Hematopoietic multipotent progenitor cell treated with erythropoietin and hydrocortisone succinate and interleukin-3 and kit ligand, for 6 days (in vitro differentiated cells): ENCODE results near the gene CTAGE8.
"Not testable (repeated sequence)": the region's sequence is repeated elsewhere in the genome, so short reads cannot be mapped to it uniquely, and the experiment has no call there.

ENCODE experiments used
- DNase-seq: peaks from one replicate; pipeline ENCODE4 v3.0.0-alpha.2; 2015

CTAGE8 gene

GRCh38 chr7:144256112-144256511 is 13.0 kb downstream of the CTAGE8 start:
- DNase-seq = peak; percentile 9

GRCh38 chr7:144255471-144255897 is 13.6 kb downstream of the CTAGE8 start:
- peak; percentile 0 for DNase-seq

GRCh38 chr7:144252307-144252706 is 16.8 kb downstream of the CTAGE8 start:
- DNase-seq = not testable (repeated sequence)

GRCh38 chr7:144247674-144248330 is 21.3 kb downstream of the CTAGE8 start:
- not testable (repeated sequence) for DNase-seq

GRCh38 chr7:144246967-144247366 is 22.1 kb downstream of the CTAGE8 start:
- not testable (repeated sequence) for DNase-seq

- DNase-seq = not testable (repeated sequence)
Measured at GRCh38 chr7:144245372-144245771, 23.7 kb downstream of the CTAGE8 start.

GRCh38 chr7:144239365-144239764 is 29.7 kb downstream of the CTAGE8 start, which contains the start of gene OR2A42:
TSS of gene OR2A42 (minus strand) at chr7:144239605. CDS start at chr7:144232843, 6,762 bp downstream.
- DNase-seq = not testable (repeated sequence)

GRCh38 chr7:144238530-144239082 is 30.5 kb downstream of the CTAGE8 start:
- DNase-seq = not testable (repeated sequence)

- not testable (repeated sequence) for DNase-seq
Measured at GRCh38 chr7:144233039-144233438, 36.0 kb downstream of the CTAGE8 start.

GRCh38 chr7:144231027-144231426 is 38.1 kb downstream of the CTAGE8 start:
- not testable (repeated sequence) for DNase-seq

GRCh38 chr7:144228810-144229209 is 40.3 kb downstream of the CTAGE8 start:
- DNase-seq = not testable (repeated sequence)

- not testable (repeated sequence) for DNase-seq
Measured at GRCh38 chr7:144226866-144227265, 42.2 kb downstream of the CTAGE8 start.

GRCh38 chr7:144223675-144224074 is 45.4 kb downstream of the CTAGE8 start:
- DNase-seq = not testable (repeated sequence)

- not testable (repeated sequence) for DNase-seq
Measured at GRCh38 chr7:144220531-144220930, 48.6 kb downstream of the CTAGE8 start.

- not testable (repeated sequence) for DNase-seq
Measured at GRCh38 chr7:144219149-144219548, 49.9 kb downstream of the CTAGE8 start.

- not testable (repeated sequence) for DNase-seq
Measured at GRCh38 chr7:144218581-144218980, 50.5 kb downstream of the CTAGE8 start.

GRCh38 chr7:144217200-144217599 is 51.9 kb downstream of the CTAGE8 start:
- not testable (repeated sequence) for DNase-seq
